H1 (cell line): ENCODE results near the gene WIPF3. TPM values are rescaled to one million over a fixed set of nuclear protein-coding genes. Genes with fewer than 3 reads are reported as not detected.

Experiments used
- CTCF ChIA-PET: fragments of 300-600 bp; sonication (Branson Sonifier 250); formaldehyde crosslinking; loops from one replicate; lab custom pipeline; 2021; ENCODE audit not compliant: partially characterized antibody; lab: Charles Lee
- POLR2A ChIA-PET: fragments of 300-600 bp; sonication (Branson Sonifier 250); formaldehyde crosslinking; loops from one replicate; lab custom pipeline; 2021; ENCODE audit warnings: inconsistent platforms; ENCODE audit not compliant: partially characterized antibody; lab: Charles Lee
- DNase-seq, 2 experiments: peaks; one replicate each; pipeline versions ENCODE4 v3.0.0 to v3.0.0-alpha.2; 2010 to 2022; ENCODE audit warnings: low spot score in 2 of 2, low read depth in 1 of 2, mixed read lengths in 1 of 2
- FAIRE-seq: peaks from 2 replicates; lab custom pipeline; 2011; peaks lifted over from hg19 to GRCh38; lab: Jason Lieb, UNC
- H2AFZ ChIP-seq: 2 replicates; pipeline ENCODE4 v1.8.1; 2012; ENCODE audit warnings: low read length, inconsistent platforms
- H2AK5ac ChIP-seq: 2 replicates; pipeline ENCODE4 v1.6.1; 2013; ENCODE audit warnings: low read depth, low read length
- H2BK120ac ChIP-seq: replicated peaks from 2 replicates; pipeline ENCODE3; 2013; ENCODE audit warnings: low read depth, low read length, inconsistent platforms
- H2BK12ac ChIP-seq: 2 replicates; pipeline ENCODE4 v1.6.1; 2013; ENCODE audit warnings: low read depth, low read length
- H2BK15ac ChIP-seq: 2 replicates; pipeline ENCODE4 v1.6.1; 2013; ENCODE audit warnings: low read length
- H2BK20ac ChIP-seq: 2 replicates; pipeline ENCODE4 v1.6.1; 2013; ENCODE audit warnings: low read length
- H2BK5ac ChIP-seq: 2 replicates; pipeline ENCODE4 v1.6.1; 2013; ENCODE audit warnings: low read depth, low read length
- H3K14ac ChIP-seq: 2 replicates; pipeline ENCODE4 v1.6.1; 2013; ENCODE audit warnings: inconsistent platforms; ENCODE audit not compliant: insufficient read length
- H3K18ac ChIP-seq: 2 replicates; pipeline ENCODE4 v1.6.1; 2013; ENCODE audit warnings: low read length; ENCODE audit errors: extremely low read depth
- H3K23ac ChIP-seq: 2 replicates; pipeline ENCODE4 v1.6.1; 2013; ENCODE audit warnings: inconsistent platforms; ENCODE audit not compliant: insufficient read length
- H3K23me2 ChIP-seq: 2 replicates; pipeline ENCODE4 v1.6.1; 2013; ENCODE audit warnings: low read depth, low read length
- H3K27ac ChIP-seq: 2 replicates; pipeline ENCODE4 v1.6.1; 2011; ENCODE audit warnings: low read depth, low read length, inconsistent platforms
- H3K27me3 ChIP-seq, 4 experiments: replicated peaks in 1 of 4; 1 replicate in 1 of 4; 2 replicates in 3 of 4; pipeline versions ENCODE4 v1.6.1 to v1.8.1; 2011 to 2013; ENCODE audit warnings: low read length in 3 of 4, mild to moderate bottlenecking in 3 of 4, inconsistent platforms in 2 of 4, mixed read lengths in 2 of 4, moderate library complexity in 1 of 4; ENCODE audit not compliant: control insufficient read depth in 3 of 4, insufficient read depth in 3 of 4; ENCODE audit errors: extremely low read depth in 1 of 4
- H3K36me3 ChIP-seq, 4 experiments: 2 replicates each; pipeline versions ENCODE4 v1.6.1 to v1.8.1; 2011 to 2013; ENCODE audit warnings: mild to moderate bottlenecking in 4 of 4, low read length in 3 of 4, moderate library complexity in 2 of 4, control low read depth in 1 of 4, inconsistent platforms in 1 of 4; ENCODE audit not compliant: insufficient read depth in 4 of 4, control insufficient read depth in 2 of 4
- H3K4ac ChIP-seq: replicated peaks from 2 replicates; pipeline ENCODE3; 2013; ENCODE audit warnings: low read length, low read depth, mixed read lengths, inconsistent platforms; ENCODE audit not compliant: insufficient read length
- H3K4me1 ChIP-seq, 4 experiments: replicated peaks in 1 of 4; 1 replicate in 1 of 4; 2 replicates in 3 of 4; pipeline versions ENCODE4 v1.6.1 to v1.8.1; 2011 to 2013; ENCODE audit warnings: low read length in 3 of 4, inconsistent platforms in 2 of 4, mixed read lengths in 1 of 4; ENCODE audit not compliant: insufficient read depth in 4 of 4, control insufficient read depth in 3 of 4
- H3K4me2 ChIP-seq, 2 experiments: 2 replicates each; pipeline versions ENCODE4 v1.6.1 to v1.8.1; 2011 to 2013; ENCODE audit warnings: low read depth in 2 of 2, low read length in 2 of 2, control low read depth in 1 of 2, inconsistent platforms in 1 of 2, mild to moderate bottlenecking in 1 of 2; ENCODE audit not compliant: insufficient read depth in 1 of 2
- H3K4me3 ChIP-seq, 4 experiments: fragments of 200-600, 300-600 bp in 1 of 4; sonication (generic), shearing (Covaris generic), sonication (Bioruptor Twin) in 1 of 4; 2 replicates each; pipeline versions ENCODE4 v1.5.1 to v1.8.1; 2011 to 2016; ENCODE audit warnings: low read length in 4 of 4, low read depth in 3 of 4, control low read depth in 2 of 4, inconsistent platforms in 2 of 4, mild to moderate bottlenecking in 2 of 4, mixed read lengths in 1 of 4, moderate library complexity in 1 of 4; ENCODE audit not compliant: insufficient read depth in 2 of 4; ENCODE audit errors: extremely low read depth in 1 of 4
- H3K56ac ChIP-seq: replicated peaks from 2 replicates; pipeline ENCODE3; 2013; ENCODE audit warnings: low read depth, mild to moderate bottlenecking, mixed read lengths, low read length, inconsistent platforms; ENCODE audit not compliant: insufficient read length
- H3K79me1 ChIP-seq: 2 replicates; pipeline ENCODE4 v1.6.1; 2013; ENCODE audit warnings: low read depth, low read length, control low read depth
- H3K79me2 ChIP-seq, 2 experiments: 2 replicates each; pipeline versions ENCODE4 v1.6.1 to v1.8.1; 2012 to 2013; ENCODE audit warnings: low read length in 2 of 2, mild to moderate bottlenecking in 2 of 2, inconsistent platforms in 1 of 2; ENCODE audit not compliant: insufficient read depth in 2 of 2, control insufficient read depth in 1 of 2
- H3K9ac ChIP-seq, 4 experiments: replicated peaks in 1 of 4; 1 replicate in 1 of 4; 2 replicates in 3 of 4; pipeline versions ENCODE4 v1.6.1 to v1.8.1; 2011 to 2013; ENCODE audit warnings: low read depth in 3 of 4, low read length in 3 of 4, control low read depth in 2 of 4, mild to moderate bottlenecking in 2 of 4, moderate library complexity in 2 of 4, inconsistent platforms in 1 of 4; ENCODE audit errors: extremely low read depth in 1 of 4
- H3K9me3 ChIP-seq, 2 experiments: 2 replicates each; pipeline versions ENCODE4 v1.6.1 to v1.8.1; 2012 to 2013; ENCODE audit warnings: mild to moderate bottlenecking in 2 of 2, moderate library complexity in 2 of 2, control low read depth in 1 of 2, inconsistent platforms in 1 of 2, low read depth in 1 of 2, low read length in 1 of 2, mixed read lengths in 1 of 2; ENCODE audit not compliant: insufficient read depth in 2 of 2
- H4K20me1 ChIP-seq, 2 experiments: replicated peaks in 1 of 2; 2 replicates each; pipeline versions ENCODE3 to v1.8.1; 2011 to 2013; ENCODE audit warnings: inconsistent platforms in 2 of 2, low read length in 2 of 2, mild to moderate bottlenecking in 1 of 2; ENCODE audit not compliant: insufficient read depth in 2 of 2, control insufficient read depth in 1 of 2
- H4K5ac ChIP-seq: 2 replicates; pipeline ENCODE4 v1.6.1; 2013; ENCODE audit warnings: low read length, low read depth, mixed read lengths, inconsistent platforms; ENCODE audit not compliant: insufficient read length
- H4K8ac ChIP-seq: 2 replicates; pipeline ENCODE4 v1.8.0; 2013; ENCODE audit warnings: mild to moderate bottlenecking, moderate library complexity, low read length, inconsistent platforms; ENCODE audit not compliant: insufficient read depth; ENCODE audit errors: extremely low read depth
- H4K91ac ChIP-seq: replicated peaks from 2 replicates; pipeline ENCODE3; 2013; ENCODE audit warnings: low read length, mixed read lengths, inconsistent platforms; ENCODE audit not compliant: insufficient read length
- CBX8 ChIP-seq: fragments of 300-800, 300-1000 bp; sonication (generic); IDR thresholded peaks from 2 replicates; pipeline ENCODE4 v1.7.1; 2016; ENCODE audit warnings: low read depth, low read length, borderline replicate concordance
- CREB1 ChIP-seq: IDR thresholded peaks from 2 replicates; pipeline ENCODE4 v1.6.1; 2012; ENCODE audit warnings: inconsistent platforms
- EP300 ChIP-seq, 2 experiments: IDR thresholded peaks; 1 replicate in 1 of 2; 2 replicates in 1 of 2; pipeline ENCODE4 v1.6.1; 2011 to 2012; ENCODE audit warnings: low read depth in 2 of 2, low read length in 2 of 2, mild to moderate bottlenecking in 2 of 2, borderline replicate concordance in 1 of 2, inconsistent platforms in 1 of 2, moderate library complexity in 1 of 2
- JUN ChIP-seq: IDR thresholded peaks from 2 replicates; pipeline ENCODE4 v1.6.1; 2011; ENCODE audit warnings: low read depth, mild to moderate bottlenecking, improper control_type of control experiment, low read length
- KDM5A ChIP-seq: fragments of 200-600 bp; IDR thresholded peaks from 2 replicates; pipeline ENCODE4 v1.7.1; 2012; ENCODE audit warnings: mild to moderate bottlenecking, low read length, inconsistent platforms, mixed read lengths
- POU5F1 ChIP-seq: IDR thresholded peaks from 2 replicates; pipeline ENCODE4 v1.6.1; 2011; ENCODE audit warnings: low read depth, mild to moderate bottlenecking, low read length, moderate library complexity
- RBBP5 ChIP-seq: IDR thresholded peaks from 2 replicates; pipeline ENCODE4 v1.7.1; 2012; ENCODE audit warnings: low read depth, mild to moderate bottlenecking, inconsistent platforms, low read length, moderate library complexity, borderline replicate concordance
- TAF7 ChIP-seq: optimal IDR thresholded peaks from 2 replicates; pipeline ENCODE3; 2011; ENCODE audit warnings: low read depth, mild to moderate bottlenecking, inconsistent platforms, low read length, moderate library complexity, borderline replicate concordance
- TCF12 ChIP-seq: IDR thresholded peaks from 2 replicates; pipeline ENCODE4 v1.6.1; 2011; ENCODE audit warnings: low read depth, mild to moderate bottlenecking, low read length
- TEAD4 ChIP-seq: IDR thresholded peaks from 2 replicates; pipeline ENCODE4 v1.6.1; 2012; ENCODE audit warnings: low read depth, low read length, inconsistent platforms, mixed read lengths
- ZNF274 ChIP-seq: IDR thresholded peaks from 2 replicates; pipeline ENCODE4 v1.7.0; 2012; ENCODE audit warnings: low read length, borderline replicate concordance; ENCODE audit errors: extremely low read depth
- WGBS, 2 experiments: shearing (Covaris generic) in 1 of 2; methylation state at CpG; one replicate each; pipeline versions ENCODE4 v1.1.6 to v1.1.7; 2013 to 2015; ENCODE audit warnings: low lambda C conversion rate in 2 of 2, mixed read lengths in 2 of 2, inconsistent platforms in 1 of 2, low coverage in 1 of 2, missing lambda C conversion rate in 1 of 2; ENCODE audit not compliant: insufficient replicate concordance in 2 of 2, insufficient coverage in 1 of 2, insufficient read length in 1 of 2; ENCODE audit errors: extremely low coverage in 1 of 2, missing lambda C conversion rate in 1 of 2; 5-methylcytosine and 5-hydroxymethylcytosine counted together
- polyA plus RNA-seq, 7 experiments: library from polyadenylated mRNA; depleted of rRNA in 3 of 7; stranded (reverse) in 5 of 7; unstranded in 2 of 7; fragments of >200 nt in 5 of 7; fragments of 200-250 nt in 2 of 7; gene quantifications; 1 replicate in 5 of 7; 2 replicates in 1 of 7; 4 replicates in 1 of 7; pipeline versions ENCODE4 v1.2.1 to v1.2.3, GENCODE V29; 2011 to 2013; ENCODE audit warnings: missing spikeins in 2 of 7, mixed read lengths in 2 of 7
- total RNA-seq: library from RNA; stranded (reverse); fragmentation: NEBNext Ultra II Directional; extraction: Animal tissue kit (Norgen Biotek cat#: 25700); gene quantifications from 2 replicates; pipeline ENCODE4 v1.2.1, GENCODE V29; 2021
- TF ChIP-seq, protein P1 (sequence below), 3 experiments: IDR thresholded peaks; 1 replicate in 2 of 3; 2 replicates in 1 of 3; pipeline versions ENCODE4 v1.5.1 to v1.6.1; 2011; ENCODE audit warnings: low read length in 3 of 3, mild to moderate bottlenecking in 3 of 3, inconsistent platforms in 2 of 3, low read depth in 1 of 3, moderate library complexity in 1 of 3; ENCODE audit not compliant: insufficient read depth in 1 of 3; ENCODE audit errors: control extremely low read depth in 1 of 3

Gene WIPF3
- total and polyA plus RNA-seq, 2 of the 8 experiments (the other 6 are each of a cell fraction or from before 2014, with no cell fraction given), result 5.0 to 12.1 TPM

DNA sequence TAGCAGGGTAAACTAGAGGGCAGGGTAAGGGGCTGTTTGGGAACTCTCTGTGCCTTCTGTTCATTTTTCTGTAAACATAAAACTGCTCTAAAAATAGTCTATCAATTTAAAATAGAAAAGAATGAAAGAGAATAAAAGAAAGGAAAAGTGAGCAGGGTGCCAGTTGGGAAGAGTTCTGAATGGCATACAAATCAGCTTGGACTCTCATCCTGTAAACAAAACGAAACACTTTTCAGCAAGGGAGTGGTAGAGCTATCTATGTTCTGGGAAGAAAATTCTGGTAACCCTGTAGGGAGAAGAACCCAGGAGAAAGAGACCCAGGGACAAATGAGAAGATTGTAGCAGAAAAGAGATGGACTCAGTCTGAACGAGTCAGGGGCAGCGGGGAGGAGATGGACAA is 158.7 kb downstream of the WIPF3 start:
- Histone ChIP-seq H3K18ac (no peak overlapping the region), H2BK12ac (no peak overlapping the region), H4K91ac (no peak overlapping the region), H2BK120ac (no peak overlapping the region), H4K20me1 (peaks cover 2 to 7% of the 10 kb centered on the region in 2 experiments), H2BK20ac (no peak overlapping the region), H3K4me3 (no peak overlapping the region), H3K4ac (no peak overlapping the region), H3K79me2 (peaks cover 0 to 9% of the 10 kb centered on the region in 2 experiments; a peak in 2 of 4 replicates), H3K9me3 (peaks cover 0 to 4% of the 10 kb centered on the region in 2 experiments; a peak in 1 of 4 replicates), H3K4me1 (no peaks in the 10 kb centered on the region), H3K36me3 (peaks cover 0 to 22% (median 9%) of the 10 kb centered on the region in 4 experiments; a peak in 5 of 8 replicates), H3K79me1 (peaks cover 6% of the 10 kb centered on the region; the same call in 1 of the 2 replicates), H3K27ac (no peak overlapping the region), H3K9ac (no peak overlapping the region), H4K8ac (no peak overlapping the region), H3K23me2 (no peaks in the 10 kb centered on the region), H2BK15ac (no peak overlapping the region), H3K56ac (no peak overlapping the region), H4K5ac (no peak overlapping the region), H3K14ac (no peak overlapping the region), H2AFZ (no peak overlapping the region), H3K27me3 (no peaks in the 10 kb centered on the region), H2BK5ac (no peak overlapping the region), H3K23ac (no peak overlapping the region), H2AK5ac (no peak overlapping the region), H3K4me2 (no peak overlapping the region)
- FAIRE-seq (no peak), DNase-seq (no peak)
- CTCF ChIA-PET, result interaction anchor here (1.0 to 5.5 kb wide), 3 partner anchors 13 to 42 kb away, joined by 3 to 29 read pairs (median 4); no protein-coding TSS in a partner anchor
- POLR2A ChIA-PET, result no interaction called here
- 91% methylated on average over 3 of the region's 3 CpGs; no CpG with 5 or more reads in 1 of the 2 experiments for WGBS, 2 experiments
- TF ChIP-seq JUN (no peak), CREB1 (no peak), ZNF274 (no peak), CBX8 (no peak), KDM5A (no peak), TCF12 (no peak), EP300 (IDR thresholded peaks at IDR 0.05; ENCODE audit: borderline replicate concordance in 1 of 2, low read depth in 2 of 2, low read length in 2 of 2) (no peak), TAF7 (no peak), TEAD4 (no peak), POU5F1 (no peak), RBBP5 (no peak)
- TF ChIP-seq, protein P1, sequence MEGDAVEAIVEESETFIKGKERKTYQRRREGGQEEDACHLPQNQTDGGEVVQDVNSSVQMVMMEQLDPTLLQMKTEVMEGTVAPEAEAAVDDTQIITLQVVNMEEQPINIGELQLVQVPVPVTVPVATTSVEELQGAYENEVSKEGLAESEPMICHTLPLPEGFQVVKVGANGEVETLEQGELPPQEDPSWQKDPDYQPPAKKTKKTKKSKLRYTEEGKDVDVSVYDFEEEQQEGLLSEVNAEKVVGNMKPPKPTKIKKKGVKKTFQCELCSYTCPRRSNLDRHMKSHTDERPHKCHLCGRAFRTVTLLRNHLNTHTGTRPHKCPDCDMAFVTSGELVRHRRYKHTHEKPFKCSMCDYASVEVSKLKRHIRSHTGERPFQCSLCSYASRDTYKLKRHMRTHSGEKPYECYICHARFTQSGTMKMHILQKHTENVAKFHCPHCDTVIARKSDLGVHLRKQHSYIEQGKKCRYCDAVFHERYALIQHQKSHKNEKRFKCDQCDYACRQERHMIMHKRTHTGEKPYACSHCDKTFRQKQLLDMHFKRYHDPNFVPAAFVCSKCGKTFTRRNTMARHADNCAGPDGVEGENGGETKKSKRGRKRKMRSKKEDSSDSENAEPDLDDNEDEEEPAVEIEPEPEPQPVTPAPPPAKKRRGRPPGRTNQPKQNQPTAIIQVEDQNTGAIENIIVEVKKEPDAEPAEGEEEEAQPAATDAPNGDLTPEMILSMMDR (IDR thresholded peaks at IDR 0.05; ENCODE audit: control extremely low read depth in 1 of 3, insufficient read depth in 1 of 3, low read depth in 1 of 3, low read length in 3 of 3), result no peak
